Esophagus squamous epithelium (tissue), 4 donors: ENCODE measurements around the gene ZNF610.

Source experiments
- POLR2A ChIP-seq, 4 donors: fragments of 450-650 bp; IDR thresholded peaks; one replicate each; pipeline ENCODE4 v1.6.1; 2017; ENCODE audit warnings: antibody characterized with exemption in 4 of 4, mild to moderate bottlenecking in 4 of 4, moderate library complexity in 3 of 4
- TF ChIP-seq, protein P1 (sequence below), 6 experiments: fragments of 450-650 bp in 4 of 6; fragments of 200-600 bp in 2 of 6; sonication (generic) in 2 of 6; IDR thresholded peaks; one replicate each; pipeline ENCODE4 v1.5.1; 2016 to 2019; ENCODE audit warnings: antibody characterized with exemption in 6 of 6, mild to moderate bottlenecking in 4 of 6, moderate library complexity in 4 of 6

DNA sequence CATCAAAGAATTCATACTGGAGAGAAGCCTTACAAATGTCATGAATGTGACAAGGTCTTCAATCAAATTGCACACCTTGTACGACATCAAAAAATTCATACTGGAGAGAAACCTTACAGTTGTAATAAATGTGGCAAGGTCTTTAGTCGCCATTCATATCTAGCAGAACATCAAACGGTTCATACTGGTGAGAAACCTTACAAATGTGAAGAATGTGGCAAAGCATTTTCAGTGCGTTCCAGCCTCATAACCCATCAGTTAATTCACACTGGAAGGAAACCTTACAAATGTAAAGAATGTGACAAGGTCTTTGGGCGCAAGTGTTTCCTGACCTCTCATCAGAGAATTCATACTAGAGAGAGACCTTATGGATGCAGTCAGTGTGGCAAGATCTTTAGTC, 79.7 kb downstream of the ZNF610 start:
- TF ChIP-seq, protein P1, sequence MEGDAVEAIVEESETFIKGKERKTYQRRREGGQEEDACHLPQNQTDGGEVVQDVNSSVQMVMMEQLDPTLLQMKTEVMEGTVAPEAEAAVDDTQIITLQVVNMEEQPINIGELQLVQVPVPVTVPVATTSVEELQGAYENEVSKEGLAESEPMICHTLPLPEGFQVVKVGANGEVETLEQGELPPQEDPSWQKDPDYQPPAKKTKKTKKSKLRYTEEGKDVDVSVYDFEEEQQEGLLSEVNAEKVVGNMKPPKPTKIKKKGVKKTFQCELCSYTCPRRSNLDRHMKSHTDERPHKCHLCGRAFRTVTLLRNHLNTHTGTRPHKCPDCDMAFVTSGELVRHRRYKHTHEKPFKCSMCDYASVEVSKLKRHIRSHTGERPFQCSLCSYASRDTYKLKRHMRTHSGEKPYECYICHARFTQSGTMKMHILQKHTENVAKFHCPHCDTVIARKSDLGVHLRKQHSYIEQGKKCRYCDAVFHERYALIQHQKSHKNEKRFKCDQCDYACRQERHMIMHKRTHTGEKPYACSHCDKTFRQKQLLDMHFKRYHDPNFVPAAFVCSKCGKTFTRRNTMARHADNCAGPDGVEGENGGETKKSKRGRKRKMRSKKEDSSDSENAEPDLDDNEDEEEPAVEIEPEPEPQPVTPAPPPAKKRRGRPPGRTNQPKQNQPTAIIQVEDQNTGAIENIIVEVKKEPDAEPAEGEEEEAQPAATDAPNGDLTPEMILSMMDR (IDR thresholded peaks at IDR 0.05) = no peak
- no peak for TF ChIP-seq POLR2A (IDR thresholded peaks at IDR 0.05)
